Left kidney (tissue), 2 donors: ENCODE results near the gene PCSK5. TPM values are rescaled to one million over a fixed set of nuclear protein-coding genes. Genes with fewer than 3 reads are reported as not detected.
"Not testable (repeated sequence)": the region's sequence is repeated elsewhere in the genome, so short reads cannot be mapped to it uniquely, and the experiment has no call there.

ENCODE experiments used
- DNase-seq: peaks from one replicate; pipeline ENCODE4 v3.0.0-alpha.2; 2013
- polyA plus RNA-seq: library from polyadenylated mRNA; unstranded; fragments of 120-200 nt; gene quantifications from one replicate; pipeline ENCODE4 v1.2.1, GENCODE V29; 2013; ENCODE audit not compliant: insufficient read length

PCSK5 gene
- polyA plus RNA-seq, 1 donor, result 18.0 TPM

- DNase-seq, result no peak
Observed at GRCh38 chr9:76247426-76247825, 357.0 kb downstream of the PCSK5 start.

- DNase-seq, result no peak
Observed at GRCh38 chr9:76249309-76249708, 358.8 kb downstream of the PCSK5 start.

GRCh38 chr9:76255781-76256455, 365.4 kb downstream of the PCSK5 start:
- no peak for DNase-seq

DNA sequence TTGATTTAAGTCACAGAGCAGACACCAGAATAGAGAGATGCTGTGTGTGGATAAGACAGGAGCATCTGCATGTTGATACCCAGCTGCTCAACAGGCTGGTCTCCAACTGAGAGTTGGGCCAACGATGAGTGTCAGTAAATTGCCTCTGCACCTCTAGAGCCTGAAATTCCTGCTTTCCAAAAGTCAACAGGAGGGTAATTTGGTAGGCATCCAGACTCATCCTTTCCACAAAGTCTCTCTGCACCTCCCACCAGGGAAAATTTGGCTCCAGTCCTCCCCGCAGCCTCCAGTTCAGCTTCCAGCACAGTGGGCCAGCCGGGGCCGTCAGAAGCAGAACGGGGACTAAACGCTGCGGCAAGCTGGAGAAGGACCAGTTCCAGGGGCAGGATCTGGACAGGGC, 366.8 kb downstream of the PCSK5 start:
- no peak for DNase-seq

- no peak for DNase-seq
Observed at GRCh38 chr9:76266649-76267283, 376.3 kb downstream of the PCSK5 start.

- DNase-seq, result no peak
Observed at GRCh38 chr9:76267284-76267652, 376.8 kb downstream of the PCSK5 start.

GRCh38 chr9:76269789-76270188, 379.3 kb downstream of the PCSK5 start:
- DNase-seq, result no peak

DNA sequence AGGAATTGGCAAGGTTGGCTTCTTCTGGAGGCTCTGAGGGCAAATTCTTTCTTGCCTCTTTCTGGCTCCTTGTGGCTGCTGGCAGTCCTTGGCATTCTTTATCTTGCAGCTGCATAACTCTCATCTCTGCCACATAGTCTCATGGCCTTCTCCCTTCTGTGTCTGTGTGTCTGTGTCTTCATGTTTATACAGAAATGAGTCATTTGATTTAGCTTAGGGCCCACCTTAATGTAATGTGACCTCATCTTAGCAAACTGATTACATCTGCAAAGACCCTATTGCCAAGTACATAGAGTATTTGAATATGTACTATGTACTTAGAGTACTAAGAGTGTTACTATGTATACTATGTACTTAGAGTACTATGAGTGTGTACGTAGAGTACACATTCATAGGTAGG, 381.3 kb downstream of the PCSK5 start:
- DNase-seq, result no peak

GRCh38 chr9:76289042-76289441, 398.6 kb downstream of the PCSK5 start:
- DNase-seq, result no peak

DNA sequence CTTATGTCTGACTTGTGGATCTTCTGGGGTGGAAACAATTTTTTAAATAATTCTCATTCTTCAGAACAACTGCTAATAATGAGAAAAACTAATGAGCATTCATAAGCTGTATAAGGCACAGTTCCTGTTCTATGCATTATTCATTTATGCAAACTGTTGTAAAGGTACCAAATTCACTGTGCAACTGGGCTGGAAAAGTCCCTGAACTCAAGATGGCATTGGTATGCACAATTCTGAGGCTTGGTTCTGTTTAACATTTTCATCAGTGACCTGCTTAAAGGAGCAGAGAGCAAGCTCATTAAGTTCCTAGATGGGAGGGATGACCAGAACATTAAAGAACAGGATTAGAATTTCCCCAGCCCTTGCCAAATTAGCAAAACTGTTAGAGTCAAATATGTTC, 399.2 kb downstream of the PCSK5 start:
- DNase-seq, result no peak

- no peak for DNase-seq
Observed at GRCh38 chr9:76290555-76290954, 400.1 kb downstream of the PCSK5 start.

- no peak for DNase-seq
Observed at GRCh38 chr9:76292246-76292645, 401.8 kb downstream of the PCSK5 start.

DNA sequence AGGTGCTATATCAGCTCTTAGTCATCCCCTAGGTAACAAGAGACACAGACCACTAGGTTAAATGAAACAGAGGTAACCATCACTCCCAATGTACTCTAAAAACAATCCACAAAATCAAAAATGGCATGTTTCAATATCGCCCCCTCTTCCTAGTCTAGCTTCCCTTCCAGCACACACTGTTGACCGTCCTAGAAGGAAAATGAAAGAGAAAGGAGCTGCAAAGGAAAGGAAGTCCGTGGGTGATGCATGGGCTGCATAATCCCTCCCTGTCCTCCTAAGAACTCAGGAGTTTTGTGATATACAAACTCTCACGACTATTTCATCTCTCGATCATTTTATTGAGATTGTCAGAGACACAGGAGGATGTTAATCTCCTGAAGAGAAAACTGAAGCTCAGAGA, 402.2 kb downstream of the PCSK5 start:
- DNase-seq, result no peak

GRCh38 chr9:76294301-76294700, 403.8 kb downstream of the PCSK5 start:
- DNase-seq, result no peak

GRCh38 chr9:76296561-76297310, 406.3 kb downstream of the PCSK5 start:
- DNase-seq, result no peak

GRCh38 chr9:76297721-76298239, 407.3 kb downstream of the PCSK5 start:
- DNase-seq, result peak; percentile 20

- DNase-seq, result no peak
Observed at GRCh38 chr9:76298521-76299144, 408.2 kb downstream of the PCSK5 start.

DNA sequence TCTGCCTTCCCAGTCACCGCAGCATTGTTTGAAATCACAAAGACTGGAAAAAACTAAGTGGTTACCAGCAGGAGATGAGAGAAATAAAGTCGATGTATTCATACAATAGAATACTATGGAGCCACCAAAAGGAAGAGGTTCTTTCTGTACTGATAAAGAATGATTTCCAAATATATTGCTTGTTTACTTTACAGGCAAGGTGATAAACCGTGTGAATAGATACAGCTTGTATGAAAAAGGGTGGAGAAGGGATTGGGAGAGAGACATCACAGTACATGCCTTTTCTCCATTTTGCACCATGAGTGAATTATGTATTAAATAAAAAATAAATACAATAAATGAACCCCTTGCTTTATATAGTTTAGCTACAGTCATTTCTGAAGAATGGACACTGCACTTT, 412.1 kb downstream of the PCSK5 start:
- DNase-seq, result no peak

- peak; percentile 30 for DNase-seq
Observed at GRCh38 chr9:76302947-76303550, 412.6 kb downstream of the PCSK5 start.

DNA sequence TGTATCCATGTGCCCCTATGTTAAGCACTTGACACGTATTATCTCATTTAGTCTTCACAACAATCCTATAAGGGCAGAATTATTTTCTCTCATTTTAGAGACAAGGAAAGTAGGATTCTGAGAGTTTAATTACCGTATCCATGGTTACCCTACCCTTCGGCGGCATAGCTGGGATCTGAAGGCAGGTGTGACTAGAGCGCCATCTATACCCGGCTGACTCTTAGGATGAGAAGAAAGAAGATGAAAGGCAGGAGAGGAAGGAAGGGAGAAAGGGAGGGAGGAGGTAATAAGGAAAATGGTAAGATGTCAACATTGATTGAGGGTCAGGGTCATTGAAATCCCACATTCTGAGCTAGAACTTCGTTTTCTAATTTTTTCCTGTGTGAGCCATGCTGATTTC, 416.6 kb downstream of the PCSK5 start:
- DNase-seq, result not testable (repeated sequence)

DNA sequence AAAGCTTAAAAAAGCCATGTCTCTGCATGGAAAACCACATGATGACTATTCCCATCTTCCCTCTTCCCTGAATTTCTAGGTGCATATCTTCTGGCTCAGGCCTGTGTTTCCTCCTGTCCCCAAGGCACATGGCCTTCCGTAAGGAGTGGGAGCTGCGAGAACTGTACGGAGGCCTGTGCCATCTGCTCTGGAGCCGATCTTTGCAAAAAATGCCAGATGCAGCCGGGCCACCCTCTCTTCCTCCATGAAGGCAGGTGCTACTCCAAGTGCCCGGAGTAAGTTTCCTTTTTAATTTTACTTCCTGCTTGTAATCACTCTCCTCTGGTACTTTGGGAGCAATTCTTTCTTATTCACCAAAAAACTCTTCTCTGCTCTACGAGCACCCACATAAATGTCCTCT, 420.1 kb downstream of the PCSK5 start:
- DNase-seq, result no peak

DNA sequence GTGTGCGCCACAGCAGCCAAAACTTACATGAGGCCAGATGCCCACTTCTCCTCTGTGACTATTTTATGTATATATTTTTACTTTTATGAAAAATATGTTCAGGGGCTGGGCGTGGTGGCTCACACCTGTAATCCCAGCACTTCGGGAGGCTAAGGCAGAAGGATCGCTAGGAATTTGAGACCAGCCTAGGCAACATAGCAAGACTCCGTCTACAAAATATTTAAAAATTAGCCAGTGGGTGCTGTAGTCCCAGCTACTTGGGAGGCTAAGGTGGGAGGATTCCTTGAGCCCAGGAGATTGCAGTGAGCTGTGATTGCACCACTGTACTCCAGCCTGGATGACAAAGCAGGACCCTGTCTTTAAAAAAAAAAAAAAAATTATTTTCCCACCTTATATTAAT, 420.5 kb downstream of the PCSK5 start:
- no peak for DNase-seq
